B cell (primary cell): ENCODE results near the gene SORD. TPM values are rescaled to one million over a fixed set of nuclear protein-coding genes. Genes with fewer than 3 reads are reported as not detected.
"Not testable (repeated sequence)": the region's sequence is repeated elsewhere in the genome, so short reads cannot be mapped to it uniquely, and the experiment has no call there.

Source experiments
- ATAC-seq: fragments of 200-7000 bp; cut with Tn5 transposase; one replicate; pipeline ENCODE4 v1.10.0; 2021; ENCODE audit warnings: low read depth, mild to moderate bottlenecking, moderate number of reproducible peaks, moderate library complexity
- CTCF ChIA-PET: fragments of 350-600 bp; sonication (Branson Sonifier 250); formaldehyde crosslinking; loops from one replicate; lab custom pipeline; 2021; ENCODE audit warnings: antibody characterized with exemption, inconsistent platforms; lab: Charles Lee
- POLR2A ChIA-PET: fragments of 350-600 bp; sonication (Branson Sonifier 250); formaldehyde crosslinking; loops from one replicate; lab custom pipeline; 2021; ENCODE audit warnings: antibody characterized with exemption; lab: Charles Lee
- DNase-seq: peaks from one replicate; pipeline ENCODE4 v3.0.0; 2013
- H2AFZ ChIP-seq: 2 replicates; pipeline ENCODE4 v1.6.1; 2012; ENCODE audit warnings: mild to moderate bottlenecking, low read depth, low read length; ENCODE audit not compliant: insufficient read depth, poor library complexity, severe bottlenecking
- H3K27ac ChIP-seq, 2 donors: 1 replicate in 1 of 2; 2 replicates in 1 of 2; pipeline ENCODE4 v1.5.1; 2012 to 2013; ENCODE audit warnings: low read length in 2 of 2, mild to moderate bottlenecking in 2 of 2, moderate library complexity in 1 of 2
- H3K27me3 ChIP-seq, 4 experiments: fragments of 200-600 bp in 1 of 4; sonication (generic) in 1 of 4; replicated peaks in 1 of 4; 1 replicate in 2 of 4; 2 replicates in 2 of 4; pipeline versions ENCODE4 v1.6.1 to v1.7.0; 2013 to 2016; ENCODE audit warnings: low read length in 3 of 4, mild to moderate bottlenecking in 2 of 4, mixed read lengths in 1 of 4, moderate library complexity in 1 of 4; ENCODE audit not compliant: insufficient read depth in 4 of 4, control insufficient read depth in 3 of 4; ENCODE audit errors: control extremely low read depth in 1 of 4
- H3K36me3 ChIP-seq, 2 experiments: replicated peaks in 1 of 2; 1 replicate in 1 of 2; 2 replicates in 1 of 2; pipeline versions ENCODE4 v1.6.1 to v1.7.1; 2013; ENCODE audit warnings: low read length in 1 of 2; ENCODE audit not compliant: insufficient read depth in 2 of 2, control insufficient read depth in 1 of 2; ENCODE audit errors: control extremely low read depth in 1 of 2, extremely low read depth in 1 of 2
- H3K4me1 ChIP-seq, 2 donors: fragments of 200-600 bp in 1 of 2; sonication (generic) in 1 of 2; 1 replicate in 1 of 2; 2 replicates in 1 of 2; pipeline versions ENCODE4 v1.5.1 to v1.6.1; 2013 to 2017; ENCODE audit warnings: low read length in 2 of 2; ENCODE audit not compliant: control insufficient read depth in 2 of 2, insufficient read depth in 2 of 2
- H3K4me2 ChIP-seq: replicated peaks from 2 replicates; pipeline ENCODE3; 2012; ENCODE audit warnings: mild to moderate bottlenecking, low read depth, low read length; ENCODE audit not compliant: poor library complexity, severe bottlenecking
- H3K4me3 ChIP-seq, 5 experiments: fragments of 200-600 bp in 1 of 5; sonication (generic) in 1 of 5; 1 replicate in 3 of 5; 2 replicates in 2 of 5; pipeline versions ENCODE4 v1.5.1 to v1.7.0; 2011 to 2016; ENCODE audit warnings: low read length in 4 of 5, mild to moderate bottlenecking in 4 of 5, low read depth in 2 of 5, control low read depth in 1 of 5, moderate library complexity in 1 of 5; ENCODE audit not compliant: insufficient read depth in 1 of 5; ENCODE audit errors: control extremely low read depth in 1 of 5, extremely low read depth in 1 of 5
- H3K79me2 ChIP-seq: fragments of 200-600 bp; sonication (generic); one replicate; pipeline ENCODE4 v1.6.0; 2016; ENCODE audit warnings: low read length; ENCODE audit not compliant: control insufficient read depth, insufficient read depth
- H3K9ac ChIP-seq: fragments of 200-600 bp; sonication (generic); 2 replicates; pipeline ENCODE4 v1.6.1; 2017; ENCODE audit warnings: mild to moderate bottlenecking, low read length, moderate library complexity
- H3K9me3 ChIP-seq, 3 donors: one replicate each; pipeline versions ENCODE4 v1.6.1 to v1.7.1; 2013; ENCODE audit warnings: low read length in 2 of 3; ENCODE audit not compliant: control insufficient read depth in 2 of 3, insufficient read depth in 1 of 3; ENCODE audit errors: control extremely low read depth in 1 of 3
- H4K20me1 ChIP-seq: 2 replicates; pipeline ENCODE4 v1.6.0; 2012; ENCODE audit warnings: mild to moderate bottlenecking, low read length; ENCODE audit not compliant: insufficient read depth, control insufficient read depth, poor library complexity, severe bottlenecking
- H3K27ac Mint-ChIP-seq: one replicate; pipeline ENCODE4 v1.8.0; 2021; ENCODE audit warnings: mixed read lengths
- H3K27me3 Mint-ChIP-seq: one replicate; pipeline ENCODE4 v1.8.0; 2021; ENCODE audit warnings: mixed read lengths
- H3K4me1 Mint-ChIP-seq: one replicate; pipeline ENCODE4 v1.8.0; 2021; ENCODE audit warnings: mixed read lengths
- H3K4me3 Mint-ChIP-seq: one replicate; pipeline ENCODE4 v1.8.0; 2021; ENCODE audit warnings: mixed read lengths
- H3K9me3 Mint-ChIP-seq: one replicate; pipeline ENCODE4 v1.8.0; 2022; ENCODE audit warnings: mixed read lengths; ENCODE audit not compliant: insufficient read depth
- CTCF ChIP-seq: fragments of 200-600 bp; IDR thresholded peaks from one replicate; pipeline ENCODE4 v1.8.0; 2022; ENCODE audit warnings: antibody characterized with exemption, mild to moderate bottlenecking
- EZH2 ChIP-seq: IDR thresholded peaks from 2 replicates; pipeline ENCODE4 v1.6.1; 2012; ENCODE audit warnings: borderline replicate concordance, low read depth, mild to moderate bottlenecking, moderate library complexity, low read length; ENCODE audit not compliant: insufficient read depth, poor library complexity, severe bottlenecking
- WGBS: methylation state at CpG from one replicate; pipeline ENCODE4 v1.1.5; 2013; ENCODE audit warnings: missing lambda C conversion rate; ENCODE audit not compliant: insufficient coverage; 5-methylcytosine and 5-hydroxymethylcytosine counted together
- intact Hi-C: fragments of 100-400 bp; cut with micrococcal nuclease; formaldehyde crosslinking; loops from one replicate; pipeline ENCODE4 v1.10.0; 2022
- polyA plus RNA-seq: library from polyadenylated mRNA; depleted of rRNA; stranded (reverse); fragments of >200 nt; gene quantifications from 2 replicates; pipeline ENCODE4 v1.2.3, GENCODE V29; 2012
- total RNA-seq, 2 donors: library from RNA; stranded (reverse); fragments of 120-200 nt in 1 of 2; gene quantifications; 1 replicate in 1 of 2; 2 replicates in 1 of 2; pipeline versions ENCODE4 v1.2.3 to v1.2.4, GENCODE V29; 2013 to 2022

SORD gene
- total and polyA plus RNA-seq, 2 donors (not counting 1 experiment from before 2014, with no cell fraction given): 22.2 to 25.8 TPM

GRCh38 chr15:45036812-45037781 lies 14.1 kb downstream of the SORD start:
- not testable (repeated sequence) for H3K27me3 Mint-ChIP-seq, H4K20me1 ChIP-seq, H3K36me3 ChIP-seq, H3K79me2 ChIP-seq, H3K27ac ChIP-seq, H3K9me3 Mint-ChIP-seq, H3K4me3 ChIP-seq, H3K9ac ChIP-seq, H3K9me3 ChIP-seq, H3K27me3 ChIP-seq
- peaks cover 39% of the 10 kb centered on the region for H3K4me1 Mint-ChIP-seq
- WGBS: 11% methylated on average over 3 of the region's 6 CpGs
- H2AFZ ChIP-seq: peak overlapping the region; percentile 49
- H3K4me1 ChIP-seq: peaks cover 15 to 20% of the 10 kb centered on the region in 2 donors
- peak overlapping the region; percentile 27 for H3K4me3 Mint-ChIP-seq
- H3K27ac Mint-ChIP-seq: peak overlapping the region; percentile 57
- POLR2A ChIA-PET: interaction anchor here (1.7 kb wide), 1 partner anchor 81 kb away, joined by 4 read pairs; no protein-coding TSS in a partner anchor
- TF ChIP-seq CTCF: peak; percentile 85
- CTCF ChIA-PET: interaction anchor here (0.5 to 5.4 kb wide), 20 partner anchors 9 to 459 kb away, joined by 3 to 56 read pairs (median 5); partner anchors contain the start of gene SORD
- DNase-seq (peak; percentile 78), ATAC-seq (peak; percentile 97)
- peak overlapping the region; percentile 28 for H3K4me2 ChIP-seq
- intact Hi-C loops: loop anchor here (1.0 kb wide), 3 partner anchors 14 to 80 kb away; partner anchors contain the start of gene SORD

- H3K27me3 Mint-ChIP-seq: no peaks in the 10 kb centered on the region
- H3K9ac ChIP-seq: no peak overlapping the region
- no peak overlapping the region for H3K4me2 ChIP-seq
- peaks cover 39% of the 10 kb centered on the region for H3K4me1 Mint-ChIP-seq
- no CpG with 5 or more reads among the region's 4 CpGs for WGBS
- no peaks in the 10 kb centered on the region for H3K9me3 Mint-ChIP-seq
- H3K9me3 ChIP-seq: no peaks in the 10 kb centered on the region
- H3K27me3 ChIP-seq: no peaks in the 10 kb centered on the region
- no peaks in the 10 kb centered on the region for H4K20me1 ChIP-seq
- H3K4me3 Mint-ChIP-seq: peak overlapping the region; percentile 12
- TF ChIP-seq EZH2 (no peak), CTCF (no peak)
- intact Hi-C loops: loop anchor here (1.0 kb wide), 2 partner anchors 15 to 79 kb away; partner anchors contain the start of gene SORD
- ChIA-PET CTCF (interaction anchor here (0.9 to 5.4 kb wide), 13 partner anchors 10 to 460 kb away, joined by 3 to 56 read pairs (median 11); partner anchors contain the start of gene SORD), POLR2A (interaction anchor here (1.7 kb wide), 1 partner anchor 80 kb away, joined by 4 read pairs; no protein-coding TSS in a partner anchor)
- no peak overlapping the region for H3K27ac ChIP-seq
- peaks cover 15 to 20% of the 10 kb centered on the region in 2 donors for H3K4me1 ChIP-seq
- H3K4me3 ChIP-seq: no peak overlapping the region
- H3K79me2 ChIP-seq: no peaks in the 10 kb centered on the region
- DNase-seq: no peak
- H3K36me3 ChIP-seq: no peaks in the 10 kb centered on the region
- peak overlapping the region; percentile 38 for H3K27ac Mint-ChIP-seq
- no peak for ATAC-seq
- H2AFZ ChIP-seq: no peak overlapping the region
These were observed 14.9 kb downstream of the SORD start for GRCh38 chr15:45037936-45038335.
